NCI-H2227 treated with DMSO at 0.1 percent for 48 hours (cell line): ENCODE measurements around the gene UBTD1.
"Not testable (repeated sequence)": the region's sequence is repeated elsewhere in the genome, so short reads cannot be mapped to it uniquely, and the experiment has no call there.

Experiments used
- DNase-seq: peaks from one replicate; lab custom pipeline; 2025; lab: John Stamatoyannopoulos, UW

UBTD1 gene, protein sequence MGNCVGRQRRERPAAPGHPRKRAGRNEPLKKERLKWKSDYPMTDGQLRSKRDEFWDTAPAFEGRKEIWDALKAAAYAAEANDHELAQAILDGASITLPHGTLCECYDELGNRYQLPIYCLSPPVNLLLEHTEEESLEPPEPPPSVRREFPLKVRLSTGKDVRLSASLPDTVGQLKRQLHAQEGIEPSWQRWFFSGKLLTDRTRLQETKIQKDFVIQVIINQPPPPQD

DNA sequence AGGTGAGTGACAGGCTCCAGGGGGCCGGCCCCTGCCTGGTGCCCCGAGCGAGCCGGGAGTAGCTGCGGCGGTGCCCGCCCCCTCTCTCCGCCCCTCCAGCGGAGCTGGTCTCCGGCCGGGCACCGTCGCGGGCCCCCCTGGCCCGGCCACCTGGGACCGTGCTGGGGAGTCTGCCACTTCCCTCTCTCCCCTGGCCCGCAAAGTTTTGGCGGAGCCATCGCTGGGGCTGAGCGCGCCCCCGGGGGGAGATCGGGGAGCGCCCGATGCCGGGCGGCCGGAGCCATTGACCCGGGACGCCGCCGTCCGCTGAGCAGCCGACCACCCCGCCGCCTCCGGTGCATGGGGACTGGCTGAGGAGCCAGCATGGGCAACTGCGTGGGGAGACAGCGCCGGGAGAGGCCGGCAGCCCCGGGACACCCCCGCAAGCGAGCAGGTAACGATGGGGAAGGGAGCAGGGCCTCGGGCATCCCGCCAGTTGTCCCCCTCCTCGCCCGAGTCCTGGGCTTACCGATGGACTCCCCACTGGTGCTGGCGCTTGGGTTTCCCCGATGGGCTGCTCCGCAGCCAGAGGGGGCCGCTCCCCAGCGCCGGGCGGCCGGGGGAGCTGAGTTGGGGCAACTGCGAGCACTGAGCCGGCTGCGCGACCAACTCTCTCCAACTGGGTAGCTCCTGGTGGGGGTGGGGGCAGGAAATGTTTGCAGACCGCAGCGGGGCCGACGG lies at the start of gene UBTD1:
Gene UBTD1 (plus strand): TSS at position 84 of the 720 bp plus-strand sequence. CDS start 280 bp downstream, at position 364.
- DNase-seq, result no peak

DNA sequence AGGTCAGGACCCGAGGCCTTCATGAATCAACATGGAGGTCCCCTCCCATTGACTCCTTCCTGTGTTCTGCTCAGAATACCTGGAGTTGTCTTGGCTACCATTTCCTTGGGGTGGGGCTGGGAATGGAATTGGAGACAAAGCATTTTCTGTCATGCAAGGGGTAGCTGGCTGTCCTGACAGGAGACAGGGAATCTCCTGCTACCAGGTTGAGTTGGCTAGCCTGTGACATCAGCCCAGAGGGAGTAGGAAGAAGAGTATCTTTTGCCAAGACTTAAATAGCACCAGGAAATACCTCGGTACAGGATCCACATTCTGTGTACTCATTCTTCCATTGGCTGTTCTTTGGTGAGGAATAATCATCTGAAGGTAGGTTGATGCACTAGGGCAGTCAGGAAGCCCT lies 47.9 kb upstream of the UBTD1 start:
- DNase-seq, result no peak

DNA sequence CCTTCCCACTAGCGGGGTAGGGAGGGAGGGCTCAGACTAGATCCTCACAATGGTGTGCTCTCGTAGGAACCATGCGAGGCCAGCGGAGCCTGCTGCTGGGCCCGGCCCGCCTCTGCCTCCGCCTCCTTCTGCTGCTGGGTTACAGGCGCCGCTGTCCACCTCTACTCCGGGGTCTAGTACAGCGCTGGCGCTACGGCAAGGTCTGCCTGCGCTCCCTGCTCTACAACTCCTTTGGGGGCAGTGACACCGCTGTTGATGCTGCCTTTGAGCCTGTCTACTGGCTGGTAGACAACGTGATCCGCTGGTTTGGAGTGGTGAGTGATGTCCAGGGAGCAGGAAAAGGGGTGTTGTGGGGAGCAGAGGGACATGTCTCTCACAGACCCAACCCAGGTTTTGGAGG lies 47.1 kb upstream of the UBTD1 start:
- DNase-seq, result no peak

DNA sequence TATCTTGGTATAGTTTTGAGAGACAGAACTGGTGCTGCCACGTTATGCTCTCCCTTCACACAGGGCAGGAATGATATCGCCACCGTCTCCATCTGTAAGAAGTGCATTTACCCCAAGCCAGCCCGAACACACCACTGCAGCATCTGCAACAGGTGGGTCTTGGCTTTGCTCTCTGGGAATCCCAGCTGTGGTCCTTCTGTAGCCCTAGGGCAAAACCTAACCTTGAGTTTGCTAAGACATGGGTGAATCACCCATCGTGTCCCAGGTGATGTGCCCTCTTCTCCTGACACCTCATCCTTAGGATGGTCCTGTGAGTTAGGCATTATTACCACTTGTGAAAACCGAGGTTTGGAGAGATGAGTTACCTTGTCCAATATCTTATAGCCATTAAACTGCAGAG lies 46.4 kb upstream of the UBTD1 start:
- DNase-seq, result no peak

- no peak for DNase-seq
Observed at GRCh38 chr10:97454330-97455036, 44.2 kb upstream of the UBTD1 start.

- no peak for DNase-seq
Observed at GRCh38 chr10:97456034-97456685, 42.6 kb upstream of the UBTD1 start.

GRCh38 chr10:97456686-97457065 lies 42.0 kb upstream of the UBTD1 start:
- DNase-seq, result no peak

DNA sequence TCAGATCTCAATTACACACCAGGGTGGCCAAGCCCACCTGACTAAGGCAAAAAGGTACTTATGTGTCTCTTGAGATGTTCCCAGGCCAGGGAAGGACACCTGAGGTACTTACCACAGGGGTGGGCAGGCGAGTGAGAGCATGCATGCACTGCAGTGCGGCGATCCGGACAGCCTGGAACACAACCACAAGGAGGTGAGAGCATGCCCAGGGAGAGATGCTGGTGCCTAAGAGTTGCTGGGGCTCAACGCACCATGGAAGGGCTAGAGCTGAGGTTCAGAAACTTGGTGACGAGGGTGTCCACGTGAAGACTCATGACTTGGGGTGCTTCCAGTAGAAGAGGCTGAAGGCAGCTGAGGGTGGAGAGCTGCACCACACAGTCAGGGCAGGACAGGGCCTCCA lies 39.6 kb upstream of the UBTD1 start:
- no peak for DNase-seq

GRCh38 chr10:97459933-97460332 lies 38.8 kb upstream of the UBTD1 start:
- DNase-seq, result no peak

DNA sequence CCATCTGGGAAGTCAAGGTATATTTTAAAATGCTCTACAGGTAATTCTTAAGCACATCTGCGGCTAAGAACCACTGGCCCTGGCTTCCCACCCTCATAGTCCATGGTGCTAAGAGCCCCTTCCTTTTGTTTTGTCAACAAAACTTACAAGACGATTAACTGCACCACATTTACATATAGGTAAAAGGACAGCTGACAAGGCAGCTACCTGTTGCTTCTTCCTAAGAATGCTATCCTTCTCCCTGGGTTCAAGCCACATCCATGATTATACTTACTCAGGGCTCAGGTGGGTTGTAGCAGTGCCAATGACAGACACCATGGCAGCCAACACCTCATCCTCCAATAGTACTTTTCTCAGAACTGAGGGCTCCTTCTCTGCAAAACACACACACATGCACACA lies 36.4 kb upstream of the UBTD1 start:
- DNase-seq, result no peak

- no peak for DNase-seq
Observed at GRCh38 chr10:97463363-97464132, 35.2 kb upstream of the UBTD1 start.

GRCh38 chr10:97464226-97464625 lies 34.5 kb upstream of the UBTD1 start:
- no peak for DNase-seq

DNA sequence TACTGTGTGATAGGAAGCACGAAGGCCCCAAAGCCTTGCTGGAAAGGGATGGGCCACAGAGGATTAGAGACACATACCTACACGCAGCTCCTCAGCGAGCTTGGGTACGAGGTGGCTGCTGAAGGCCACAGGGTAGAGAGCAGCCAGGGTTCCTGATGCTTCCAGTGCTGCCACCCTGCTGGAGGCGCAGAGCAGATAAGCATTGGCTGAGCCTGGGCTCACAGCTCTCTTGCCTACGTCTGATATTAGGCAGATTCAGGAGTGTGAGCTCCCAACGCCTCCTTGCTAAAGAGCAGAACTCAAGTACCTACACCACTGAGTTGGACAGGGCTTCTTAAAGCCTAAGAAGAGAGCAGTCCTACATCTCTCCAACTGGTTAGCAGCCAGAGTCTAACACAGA lies 32.7 kb upstream of the UBTD1 start:
- DNase-seq, result no peak

DNA sequence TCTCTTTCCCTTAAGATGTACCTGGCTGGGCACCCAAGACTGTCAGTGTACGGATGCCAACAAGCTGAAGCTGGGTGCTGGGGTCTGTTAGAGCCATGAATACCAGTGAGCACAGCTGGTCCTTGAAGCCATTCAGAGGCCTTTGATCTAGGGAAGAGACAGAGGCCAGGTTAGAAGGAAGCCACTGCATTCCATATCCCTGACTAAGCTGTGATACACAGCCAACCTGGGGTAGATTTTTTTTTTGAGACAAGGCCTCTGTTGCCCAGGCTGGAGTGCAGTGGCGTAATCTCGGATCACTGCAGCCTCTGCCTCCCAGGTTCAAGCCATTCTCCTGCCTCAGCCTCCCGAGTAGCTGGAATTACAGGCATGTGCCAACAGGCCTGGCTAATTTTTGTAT lies 32.0 kb upstream of the UBTD1 start:
- DNase-seq, result no peak

DNA sequence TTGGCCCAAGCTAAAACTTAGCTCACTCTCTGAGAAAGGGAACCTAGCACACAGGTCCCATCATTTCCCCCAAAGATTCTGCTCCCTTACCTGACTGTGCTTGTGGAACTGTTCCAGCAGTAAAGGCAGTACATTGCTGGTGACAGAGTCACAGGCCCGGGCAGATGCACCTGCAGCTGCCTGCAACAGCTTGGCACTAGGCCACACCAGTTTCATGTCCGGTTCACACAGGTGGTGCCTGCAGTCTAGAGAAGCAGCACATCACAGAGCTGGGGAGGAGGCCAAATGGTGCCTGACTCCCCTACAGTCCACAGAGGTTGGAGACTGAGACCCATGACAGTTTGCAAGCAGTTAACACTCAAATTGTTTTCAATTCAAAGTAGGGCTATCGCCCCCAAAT lies 30.6 kb upstream of the UBTD1 start:
- DNase-seq, result no peak

DNA sequence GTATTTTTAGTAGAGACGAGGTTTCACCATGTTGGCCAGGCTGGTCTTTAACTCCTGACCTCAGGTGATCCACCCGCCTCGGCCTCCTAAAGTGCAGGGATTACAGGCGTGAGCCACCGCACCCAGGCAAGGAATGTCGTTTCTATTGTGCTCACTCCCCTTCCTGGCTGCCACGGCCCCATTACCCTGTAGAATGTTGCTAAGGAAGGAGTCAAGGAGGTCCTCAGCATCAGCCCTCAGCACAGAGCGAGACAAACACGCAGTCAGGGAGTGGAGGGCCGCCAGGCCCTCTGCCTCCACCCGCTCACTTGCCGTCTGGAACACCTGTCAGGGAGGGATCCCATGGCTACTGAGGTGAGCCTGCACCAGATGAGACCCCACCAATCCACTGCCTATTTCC lies 29.9 kb upstream of the UBTD1 start:
- not testable (repeated sequence) for DNase-seq

- DNase-seq, result no peak
Observed at GRCh38 chr10:97474918-97475317, 23.8 kb upstream of the UBTD1 start.

DNA sequence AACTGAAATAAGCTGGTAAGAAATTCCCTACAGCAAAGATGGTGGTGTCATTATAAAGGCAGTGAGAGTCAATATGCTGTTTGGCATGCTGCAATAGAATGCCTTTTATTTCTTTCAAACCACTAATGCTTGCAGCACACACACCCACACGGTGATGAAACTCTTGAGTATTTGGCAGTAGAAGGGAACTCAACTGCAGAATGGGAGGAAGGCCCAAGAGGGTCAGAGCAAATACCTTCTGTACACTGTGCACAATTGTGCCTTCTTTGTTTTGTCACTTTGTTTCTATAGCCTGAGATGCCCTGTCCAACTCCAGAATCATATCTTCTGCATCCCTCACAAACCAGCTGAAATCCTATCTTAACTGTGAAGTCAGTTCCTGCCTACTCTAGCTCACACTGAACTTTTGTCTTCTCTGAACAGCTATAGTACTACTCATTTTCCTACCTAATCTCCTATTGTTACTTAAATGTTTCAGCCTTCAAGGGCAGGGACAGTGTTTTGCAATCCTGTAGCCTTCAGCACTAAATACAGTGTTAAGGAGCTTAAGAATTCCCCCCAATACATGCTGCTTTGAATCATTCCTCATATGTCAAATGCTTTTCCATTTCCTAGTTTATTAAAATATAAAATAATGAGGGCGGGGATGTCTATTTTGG lies 22.7 kb upstream of the UBTD1 start:
- DNase-seq, result no peak

DNA sequence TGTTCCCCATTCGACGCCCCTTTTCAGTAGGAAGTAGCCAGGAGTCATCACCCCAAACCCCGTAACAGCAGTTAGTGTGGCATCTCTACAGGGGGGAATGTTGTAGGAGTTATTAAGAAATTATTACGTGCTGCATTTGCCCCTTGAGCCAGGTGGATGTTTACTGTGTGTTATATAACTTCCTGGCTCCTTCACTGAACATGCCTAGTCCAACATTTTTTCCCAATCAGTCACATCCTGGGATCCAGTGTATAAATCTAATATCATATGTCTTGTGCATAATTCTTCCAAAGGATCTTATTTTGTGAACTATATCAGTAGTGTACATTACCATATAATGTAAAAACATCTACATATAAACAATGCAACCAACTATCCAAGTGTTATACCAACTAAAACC lies 19.3 kb upstream of the UBTD1 start:
- DNase-seq, result not testable (repeated sequence)

- DNase-seq, result no peak
Observed at GRCh38 chr10:97479939-97480338, 18.8 kb upstream of the UBTD1 start.

- no peak for DNase-seq
Observed at GRCh38 chr10:97481071-97481470, 17.7 kb upstream of the UBTD1 start.
